Activated CD4-positive, alpha-beta T cell treated with anti-CD3 and anti-CD28 coated beads, Interleukin-2, amount 50 U/mL, for 24 hours (primary cell): ENCODE data around the gene LIN9.
A peak's percentile ranks its signal among the peaks of the same experiment; 100 is the strongest.
"Not testable (repeated sequence)": the region's sequence is repeated elsewhere in the genome, so short reads cannot be mapped to it uniquely, and the experiment has no call there.

Experiments used
- DNase-seq, 2 donors: peaks; one replicate each; pipeline ENCODE4 v3.0.0-alpha.2; 2020; ENCODE audit warnings: low read depth in 1 of 2, low spot score in 1 of 2

The LIN9 gene, protein sequence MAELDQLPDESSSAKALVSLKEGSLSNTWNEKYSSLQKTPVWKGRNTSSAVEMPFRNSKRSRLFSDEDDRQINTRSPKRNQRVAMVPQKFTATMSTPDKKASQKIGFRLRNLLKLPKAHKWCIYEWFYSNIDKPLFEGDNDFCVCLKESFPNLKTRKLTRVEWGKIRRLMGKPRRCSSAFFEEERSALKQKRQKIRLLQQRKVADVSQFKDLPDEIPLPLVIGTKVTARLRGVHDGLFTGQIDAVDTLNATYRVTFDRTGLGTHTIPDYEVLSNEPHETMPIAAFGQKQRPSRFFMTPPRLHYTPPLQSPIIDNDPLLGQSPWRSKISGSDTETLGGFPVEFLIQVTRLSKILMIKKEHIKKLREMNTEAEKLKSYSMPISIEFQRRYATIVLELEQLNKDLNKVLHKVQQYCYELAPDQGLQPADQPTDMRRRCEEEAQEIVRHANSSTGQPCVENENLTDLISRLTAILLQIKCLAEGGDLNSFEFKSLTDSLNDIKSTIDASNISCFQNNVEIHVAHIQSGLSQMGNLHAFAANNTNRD

DNA sequence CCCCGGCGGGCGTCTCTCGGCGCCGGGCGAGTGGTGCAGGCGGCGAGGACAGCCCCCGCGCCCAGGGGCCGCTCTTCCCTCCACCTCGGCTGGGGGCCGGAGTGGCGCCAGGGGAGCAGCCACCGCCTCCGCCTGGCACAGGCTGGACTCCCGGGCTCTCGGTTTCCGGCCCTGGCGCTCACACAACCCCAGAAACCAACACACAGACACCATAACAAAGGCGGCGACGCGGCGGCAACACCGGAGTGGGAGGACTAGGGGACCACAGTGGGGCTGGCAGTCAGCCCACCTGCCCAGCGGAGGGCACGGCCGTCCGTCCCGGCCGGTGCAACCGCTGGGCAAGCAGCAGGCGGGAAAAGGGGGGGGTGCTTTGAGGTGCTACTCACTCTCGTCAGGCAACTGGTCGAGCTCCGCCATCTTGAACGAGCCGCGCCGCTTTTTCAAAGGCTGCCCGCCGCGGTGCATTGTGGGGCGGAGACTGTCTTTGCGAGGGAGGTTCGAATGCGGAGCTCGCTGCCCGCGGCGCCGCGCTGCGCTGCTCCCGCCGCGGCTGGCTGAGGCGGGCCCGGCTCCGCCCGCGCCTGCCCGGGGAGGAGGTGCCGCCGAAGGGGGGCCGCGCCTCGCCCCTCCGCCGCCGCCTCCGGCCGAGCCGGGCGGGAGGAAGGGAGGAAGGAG lies at the start of gene LIN9:
LIN9 (minus strand) TSS at position 442 of the 675 bp plus-strand sequence; CDS start at position 417, 25 bp downstream.
- DNase-seq: peak; percentile 88 to 89

DNA sequence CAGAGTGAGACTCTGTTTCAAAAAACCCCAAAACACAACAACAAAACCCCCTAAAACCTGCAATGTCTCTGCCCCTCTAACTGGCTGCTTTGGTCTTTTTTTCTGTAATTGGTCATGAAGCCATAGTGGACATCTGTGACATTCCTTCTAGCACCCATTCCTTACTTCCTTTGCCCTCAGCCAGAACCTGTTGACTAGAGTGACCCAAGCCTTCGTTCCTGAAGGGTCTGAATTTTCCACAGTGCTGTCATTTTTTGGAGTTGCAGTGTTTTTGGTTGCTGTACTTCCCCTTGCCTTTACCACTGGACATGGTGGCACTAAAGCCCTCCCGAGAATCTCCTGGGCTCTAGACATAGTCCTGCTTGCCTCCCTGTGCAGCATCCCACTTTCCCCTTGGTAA lies 48.5 kb upstream of the LIN9 start:
- no peak for DNase-seq

DNA sequence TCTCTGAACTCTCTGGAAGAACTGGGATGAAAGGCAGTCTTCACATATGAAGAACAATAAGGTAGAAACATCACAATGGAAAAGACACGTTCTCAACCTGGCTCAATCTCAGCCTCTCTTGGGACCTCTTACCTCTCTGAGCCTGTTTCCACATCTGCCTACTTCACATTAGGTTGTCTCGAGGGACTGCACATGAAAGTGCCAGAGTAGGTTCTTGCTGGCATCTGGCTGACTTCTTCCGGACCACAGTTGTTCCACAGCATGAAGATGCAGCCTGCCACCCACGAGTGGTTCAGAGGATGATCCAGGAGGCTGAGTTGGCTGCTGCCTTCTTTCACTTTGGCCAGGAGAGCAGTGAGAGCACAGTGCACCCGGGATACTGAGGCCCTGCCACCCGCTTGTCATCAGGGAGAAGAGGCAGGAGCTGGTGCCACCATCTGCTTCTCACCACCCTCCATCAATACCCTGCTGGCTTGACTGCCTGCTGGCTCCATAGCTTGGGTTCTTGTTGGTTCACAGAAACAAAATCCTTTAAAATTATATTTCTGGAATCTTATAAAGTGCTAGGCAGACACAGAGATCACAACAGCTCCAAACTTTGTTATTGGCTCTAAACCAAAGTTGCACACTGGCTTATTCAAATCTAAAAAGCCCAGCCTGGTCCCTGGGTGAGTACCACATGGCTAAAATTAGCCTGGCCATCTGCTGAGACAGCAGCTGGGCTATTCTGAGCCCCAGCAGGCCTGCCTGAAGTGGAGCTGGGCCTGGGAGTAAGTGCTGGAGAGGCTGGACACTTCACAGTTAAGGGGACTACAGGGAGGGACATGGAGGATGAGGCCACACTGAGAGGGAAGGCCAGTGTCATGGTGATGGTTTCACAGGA lies 46.9 kb upstream of the LIN9 start:
- no peak for DNase-seq

DNA sequence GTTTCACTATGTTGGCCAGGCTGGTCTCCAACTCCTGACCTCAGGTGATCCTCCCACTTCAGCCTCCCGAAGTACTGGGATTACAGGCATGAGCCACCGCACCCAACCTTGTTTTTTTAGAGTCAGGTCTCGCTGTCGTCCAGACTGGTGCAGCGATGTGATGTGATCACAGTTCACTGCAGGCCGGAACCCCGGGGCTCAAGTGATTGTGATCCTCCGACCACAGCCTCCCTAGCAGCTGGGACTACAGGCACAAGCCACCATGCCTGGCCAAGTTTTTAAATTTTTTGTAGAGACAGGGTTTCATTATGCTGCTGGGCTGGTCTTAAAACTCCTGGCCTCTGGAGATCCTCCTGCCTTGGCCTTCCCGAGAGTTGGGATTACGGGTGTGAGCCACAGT lies 46.1 kb upstream of the LIN9 start:
- DNase-seq: no peak

DNA sequence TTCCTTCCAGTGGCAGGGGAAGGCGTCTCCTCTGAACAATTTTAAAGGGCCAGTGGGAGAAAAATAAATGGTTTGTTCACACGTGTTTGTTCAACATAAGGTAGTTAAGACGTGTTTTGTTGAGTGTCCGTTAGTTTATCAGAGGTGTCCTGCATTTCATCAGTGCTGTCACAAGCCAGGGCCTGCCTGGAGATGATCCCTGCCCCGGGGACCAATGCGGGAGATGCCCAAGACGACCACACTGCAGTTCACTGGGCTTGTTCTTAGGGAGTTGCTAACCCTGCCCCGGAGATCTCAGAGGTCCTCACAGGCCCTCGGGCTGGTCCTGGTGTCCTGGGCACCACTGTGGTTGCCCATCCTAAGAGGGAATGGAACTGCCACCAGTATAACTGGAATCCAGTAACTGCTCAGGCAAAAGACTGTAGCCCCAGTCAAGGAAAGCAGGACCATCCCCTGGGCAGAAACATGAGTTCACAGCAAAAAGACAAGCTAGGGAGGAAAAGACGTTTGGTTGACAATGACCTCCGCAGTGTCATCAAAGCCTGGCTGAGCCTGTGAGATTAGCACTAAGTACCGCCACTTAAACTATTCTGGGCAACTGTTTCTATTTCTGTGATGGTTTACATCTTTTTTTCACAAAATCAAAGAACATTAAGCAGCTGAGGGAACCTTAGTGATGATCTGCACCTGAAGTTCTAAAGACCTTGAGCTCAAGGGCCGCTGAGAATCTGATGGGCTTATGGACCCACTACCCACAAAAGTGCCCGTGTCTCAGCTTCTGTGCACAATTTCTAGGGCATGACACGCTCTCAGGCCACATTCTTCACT lies 44.9 kb upstream of the LIN9 start:
- no peak for DNase-seq

DNA sequence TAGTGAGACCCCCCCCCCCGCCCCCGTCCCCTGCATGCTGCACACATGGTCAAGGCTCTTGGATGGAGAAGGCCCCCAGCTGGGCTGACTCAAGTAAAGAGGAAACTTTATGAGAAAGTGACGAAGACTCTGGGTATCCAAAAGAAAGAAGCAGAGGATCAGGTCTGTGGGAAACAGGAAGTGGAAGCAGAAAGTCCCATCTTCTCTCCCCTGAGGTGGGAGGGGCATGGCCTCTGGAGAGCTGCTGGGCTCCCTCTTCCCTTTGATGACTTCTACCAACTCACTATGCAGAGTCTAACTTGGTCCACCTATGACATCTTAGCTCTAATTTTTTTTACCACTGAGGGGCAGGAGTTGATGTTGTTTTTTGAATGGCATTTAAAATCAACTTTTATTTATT lies 42.7 kb upstream of the LIN9 start:
- no peak for DNase-seq

DNA sequence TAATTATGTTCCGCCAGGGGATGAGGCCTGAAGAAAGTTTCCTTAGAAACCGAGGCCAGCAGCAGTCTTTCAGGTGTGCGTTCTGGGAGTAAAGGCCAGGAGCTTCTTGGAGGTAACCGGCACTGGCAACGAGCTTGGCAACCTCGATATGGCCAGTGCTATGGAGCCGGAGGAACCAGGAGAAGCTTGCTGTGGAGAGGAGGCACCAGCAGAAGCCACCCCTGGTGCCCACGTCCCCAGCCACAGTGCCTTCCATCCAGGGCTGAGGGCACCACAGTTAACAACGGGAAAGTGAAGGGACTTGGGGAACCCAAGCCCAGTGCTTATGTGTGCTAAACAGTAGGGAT lies 41.5 kb upstream of the LIN9 start:
- no peak for DNase-seq

DNA sequence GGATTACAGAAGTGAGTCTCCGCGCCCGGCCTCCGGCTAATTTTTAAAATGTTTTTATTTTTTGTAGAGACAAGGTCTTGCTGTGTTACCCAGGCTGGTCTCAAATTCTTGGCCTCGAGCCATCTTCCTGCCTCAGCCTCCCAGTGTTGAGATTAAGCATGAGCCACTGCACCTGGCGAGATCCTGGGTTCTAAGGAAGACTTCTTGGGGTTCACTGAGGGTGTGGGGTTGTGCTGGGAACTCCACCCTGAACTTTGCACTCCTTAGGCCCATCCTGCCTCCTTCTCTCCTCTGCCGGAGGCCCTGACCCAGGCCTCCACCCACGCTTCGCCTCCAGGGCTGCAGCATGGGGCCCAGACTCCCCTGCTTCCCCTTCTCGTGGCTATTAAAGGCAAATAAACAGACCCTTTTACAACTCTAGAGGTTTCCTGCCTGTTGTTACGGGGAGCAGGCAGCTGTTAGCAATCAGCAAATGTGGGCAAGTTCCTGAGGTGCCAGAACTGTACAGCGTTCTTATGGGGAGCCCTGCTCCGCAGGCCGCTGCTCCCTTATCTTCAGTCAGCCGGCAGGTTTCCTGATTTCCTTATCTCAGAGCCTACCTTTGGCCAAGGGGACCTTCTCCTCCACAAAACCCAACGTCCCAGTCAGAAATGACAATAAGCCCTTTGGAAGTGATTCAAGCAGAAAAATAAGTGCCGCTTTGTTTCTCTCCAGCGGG lies 41.0 kb upstream of the LIN9 start:
- no peak for DNase-seq

DNA sequence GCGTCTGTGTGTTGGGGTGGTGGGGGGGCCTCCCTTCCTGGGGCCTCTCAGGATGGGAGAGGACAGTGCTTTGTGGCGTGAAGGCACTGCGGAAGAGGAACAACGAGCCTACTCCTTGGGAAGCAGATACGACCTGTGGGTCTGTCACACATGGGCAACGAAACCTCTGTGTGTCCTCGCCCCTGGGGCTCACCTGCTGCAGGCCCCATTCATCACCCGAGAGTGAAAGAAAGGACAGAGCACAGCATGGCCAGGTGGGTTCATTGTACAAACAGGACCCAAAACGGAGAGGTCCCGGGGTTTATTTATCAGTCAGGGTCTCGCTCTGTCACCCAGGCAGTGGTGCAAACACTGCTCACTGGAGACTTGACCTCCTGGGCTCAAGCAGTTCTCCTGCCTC lies 40.1 kb upstream of the LIN9 start:
- no peak for DNase-seq

DNA sequence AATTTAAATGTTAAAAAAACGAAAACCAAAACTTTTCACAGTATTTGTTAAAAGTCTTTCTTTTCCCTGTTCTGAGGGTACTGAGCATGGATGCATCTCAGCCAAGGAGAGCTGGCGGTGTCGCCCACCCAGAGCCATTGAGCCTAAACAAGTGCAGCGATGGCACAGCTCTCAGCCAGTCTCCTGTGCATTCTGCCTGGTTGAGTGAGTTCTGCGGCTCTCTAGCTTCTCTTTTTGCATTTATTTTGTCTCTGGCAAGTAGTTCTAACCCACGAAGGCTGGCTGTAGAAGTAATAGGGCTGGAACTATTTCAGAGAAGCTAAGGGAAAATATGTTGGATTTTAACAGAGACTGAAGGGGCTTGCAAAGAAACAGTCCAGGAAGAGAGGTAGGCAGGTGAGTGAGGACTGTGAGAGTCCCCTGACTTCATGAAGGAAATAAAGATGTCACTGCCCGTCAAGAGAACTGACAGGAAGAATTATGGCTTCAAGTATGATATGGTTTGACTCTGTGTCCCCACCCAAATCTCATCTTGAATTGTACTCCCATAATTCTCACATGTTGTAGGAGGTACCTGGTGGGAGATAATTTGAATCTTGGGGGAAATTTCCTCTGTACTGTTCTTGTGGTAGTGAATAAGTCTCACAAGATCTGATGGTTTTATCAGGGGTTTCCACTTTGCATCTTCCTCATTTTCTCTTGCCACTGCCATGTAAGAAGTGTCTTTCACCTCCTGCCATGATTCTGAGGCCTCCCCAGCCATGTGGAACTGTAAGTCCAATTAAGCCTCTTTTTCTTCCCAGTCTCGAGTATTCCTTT lies 35.7 kb upstream of the LIN9 start:
- no peak for DNase-seq

DNA sequence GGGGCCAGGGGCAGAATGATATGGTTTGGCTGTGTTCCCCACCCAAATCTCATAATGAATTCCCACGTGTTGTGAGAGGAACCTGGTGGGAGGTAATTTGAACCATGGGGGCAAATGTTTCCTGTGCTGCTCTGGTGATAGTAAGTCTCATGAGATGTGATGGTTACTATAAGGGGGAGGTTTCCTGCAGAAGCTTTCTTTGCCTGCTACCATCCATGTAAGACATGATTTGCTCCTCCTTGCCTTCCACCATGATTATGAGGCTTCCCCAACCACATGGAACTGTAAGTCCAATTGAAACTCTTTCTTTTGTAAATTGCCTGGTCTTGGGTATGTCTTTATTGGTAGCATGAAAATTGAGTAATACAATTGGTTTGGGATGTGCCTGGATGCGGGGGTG lies 33.7 kb upstream of the LIN9 start:
- DNase-seq: no peak

DNA sequence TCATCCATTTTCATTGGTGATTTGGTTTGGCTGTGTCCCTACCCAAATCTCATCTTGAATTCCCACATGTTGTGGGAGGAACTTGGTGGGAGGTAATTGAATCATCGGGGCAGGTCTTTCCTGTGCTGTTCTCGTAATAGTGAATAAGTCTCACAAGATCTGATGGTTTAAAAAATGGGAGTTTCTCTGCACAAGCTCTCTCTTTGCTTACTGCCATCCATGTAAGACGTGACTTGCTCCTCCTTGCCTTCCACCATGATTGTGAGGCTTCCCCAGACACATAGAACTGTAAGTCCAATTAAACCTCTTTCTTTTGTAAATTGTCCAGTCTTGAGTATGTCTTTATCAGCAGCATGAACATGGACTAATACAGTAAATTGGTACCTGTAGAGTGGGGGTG lies 31.1 kb upstream of the LIN9 start:
- not testable (repeated sequence) for DNase-seq

DNA sequence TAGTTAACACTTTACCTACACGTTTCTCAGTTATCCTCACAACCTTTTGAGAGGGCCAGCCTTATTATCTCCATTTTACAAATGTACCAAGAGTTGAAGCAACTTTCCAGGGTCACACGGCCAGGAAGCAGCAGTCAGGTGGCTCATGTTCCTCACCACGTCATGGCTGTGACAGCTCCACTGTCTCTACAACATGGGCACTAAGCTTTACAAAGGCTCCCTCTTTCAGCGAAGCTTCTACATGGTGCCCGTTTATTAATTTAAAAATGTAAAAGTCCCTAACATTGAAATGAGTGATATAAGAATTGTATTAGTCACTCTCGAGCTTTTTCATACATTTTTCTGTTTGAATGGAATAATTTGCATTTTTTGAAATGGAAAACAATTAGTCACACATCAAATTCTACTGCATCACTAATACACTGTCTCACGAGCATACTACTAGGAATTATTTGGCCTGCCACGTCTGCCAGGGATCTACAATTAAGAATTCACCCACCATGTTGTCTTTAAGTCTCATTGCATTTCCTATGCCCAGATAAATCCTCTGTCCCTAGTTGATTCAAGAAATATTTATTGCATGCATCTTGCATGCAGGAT lies 28.4 kb upstream of the LIN9 start:
- DNase-seq: no peak

DNA sequence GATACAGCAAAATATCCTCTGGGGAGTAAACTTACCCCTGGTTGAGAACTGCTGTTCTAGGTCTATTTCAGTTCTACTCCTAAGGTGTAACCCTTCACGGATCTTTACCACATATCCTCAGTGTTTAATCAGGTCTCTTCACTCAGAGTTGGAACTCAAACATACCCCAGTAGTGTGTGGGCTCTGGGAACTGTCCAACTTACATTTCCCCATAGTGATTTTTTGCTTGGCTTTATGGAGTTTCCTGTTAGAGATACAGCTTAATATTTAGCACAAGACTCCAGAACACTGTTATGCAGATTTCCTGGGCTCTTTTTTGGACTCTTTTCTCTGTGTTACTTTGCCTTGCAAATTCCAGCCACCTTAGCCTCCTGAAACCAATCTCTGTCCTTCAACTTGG lies 26.7 kb upstream of the LIN9 start:
- no peak for DNase-seq

DNA sequence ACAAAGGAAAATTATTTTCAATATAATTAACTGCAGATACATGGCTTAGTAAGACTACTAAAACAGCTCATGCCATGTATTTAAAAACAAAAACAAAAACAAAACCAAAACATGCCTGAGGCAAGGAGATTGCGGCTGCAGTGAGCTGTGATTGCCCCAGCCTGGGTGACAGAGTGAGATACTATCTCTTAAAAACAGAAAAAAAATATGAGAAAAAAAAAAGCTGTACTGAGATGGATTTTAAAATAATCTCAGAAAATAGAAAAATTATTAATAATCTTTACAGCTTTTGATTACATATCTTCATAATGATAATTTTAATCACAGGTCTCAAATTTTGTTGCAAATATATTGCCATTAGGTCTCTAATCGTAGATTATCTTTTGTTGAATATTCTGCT lies 24.0 kb upstream of the LIN9 start:
- no peak for DNase-seq

DNA sequence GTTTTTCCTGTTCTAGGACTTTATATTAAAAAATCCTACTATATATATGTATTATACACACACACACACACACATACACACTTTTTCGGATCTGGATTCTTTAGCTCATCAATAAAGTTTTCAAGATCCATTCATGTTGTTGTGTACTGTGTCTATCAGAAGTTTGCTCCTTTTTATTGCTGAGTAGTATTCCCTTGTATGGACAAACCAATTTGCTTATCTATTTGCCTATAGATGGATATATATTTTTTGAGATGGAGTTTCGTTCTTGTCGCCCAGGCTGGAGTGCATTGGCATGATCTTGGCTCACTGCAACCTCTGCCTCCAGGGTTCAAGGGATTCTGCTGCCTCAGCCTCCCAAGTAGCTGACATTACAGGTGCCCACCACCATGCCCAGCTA lies 20.3 kb upstream of the LIN9 start:
- DNase-seq: no peak

DNA sequence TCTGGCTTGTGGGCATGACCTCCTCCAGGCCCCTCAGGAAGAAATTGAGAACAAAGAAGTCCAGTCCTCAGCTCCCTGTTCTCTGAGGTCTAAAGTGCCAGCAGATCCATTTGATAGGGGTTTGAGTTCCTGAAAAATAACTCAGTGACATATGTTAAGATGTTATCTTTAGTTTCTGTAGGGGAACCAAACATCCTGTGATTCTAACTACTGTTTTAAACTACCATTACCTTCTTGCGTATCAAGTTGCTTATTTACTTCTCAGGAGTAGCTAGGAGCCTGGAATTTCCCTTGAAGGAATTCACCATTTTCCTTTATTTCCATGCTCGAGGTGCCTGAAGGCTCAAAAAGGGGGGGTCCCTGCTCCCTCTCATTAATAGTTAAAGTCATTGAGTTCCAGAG lies 18.8 kb upstream of the LIN9 start:
- no peak for DNase-seq

DNA sequence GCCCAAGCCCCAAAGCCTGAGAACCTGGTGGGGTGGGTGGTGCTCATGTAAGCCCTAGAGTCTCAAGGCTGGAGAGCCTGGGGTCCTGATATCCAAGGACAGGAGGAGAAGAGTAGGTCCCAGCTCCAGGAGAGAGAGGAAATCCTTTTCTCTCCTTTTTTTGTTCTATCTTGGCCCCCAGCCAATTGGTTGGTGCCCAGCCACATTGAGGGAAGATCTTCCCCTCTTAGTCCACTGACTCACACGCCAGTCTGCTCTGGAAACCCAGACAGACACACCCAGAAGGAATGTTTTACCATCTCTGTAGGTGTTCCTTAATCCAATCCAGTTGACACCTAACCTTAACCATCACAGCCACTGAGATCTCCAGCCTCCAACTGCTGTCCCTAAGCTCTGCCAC lies 16.2 kb upstream of the LIN9 start:
- no peak for DNase-seq

DNA sequence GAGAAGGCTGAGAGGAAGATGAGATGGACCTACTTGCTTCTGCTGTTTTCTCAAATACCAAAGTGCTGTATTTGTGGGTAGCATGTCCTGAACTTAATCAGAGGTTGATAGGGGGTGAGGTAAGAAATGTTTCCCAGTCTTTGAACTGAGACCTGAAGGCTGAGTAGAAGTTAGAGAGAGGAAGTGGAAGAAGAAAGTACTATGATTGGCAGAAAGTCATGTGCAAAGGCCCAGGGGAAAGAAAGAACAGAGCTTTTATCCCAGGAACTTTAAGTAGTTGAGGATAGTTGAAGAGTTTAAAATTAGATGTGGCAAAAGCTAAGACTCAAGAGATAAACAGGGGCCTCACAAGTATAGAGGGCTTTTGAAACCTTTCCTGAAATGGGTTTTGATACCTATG lies 15.5 kb upstream of the LIN9 start:
- DNase-seq: no peak
